HG02884 (cell line): ENCODE data around the gene DPP6.

Experiments used
- ATAC-seq: cut with Tn5 transposase; IDR thresholded peaks from one replicate; pipeline ENCODE4 v1.9.1; 2021; ENCODE audit warnings: mild to moderate bottlenecking, moderate library complexity; ENCODE audit not compliant: unreplicated experiment

Gene DPP6

GRCh38 chr7:154512121-154512833 is 460.1 kb downstream of the DPP6 start:
- no peak for ATAC-seq

DNA sequence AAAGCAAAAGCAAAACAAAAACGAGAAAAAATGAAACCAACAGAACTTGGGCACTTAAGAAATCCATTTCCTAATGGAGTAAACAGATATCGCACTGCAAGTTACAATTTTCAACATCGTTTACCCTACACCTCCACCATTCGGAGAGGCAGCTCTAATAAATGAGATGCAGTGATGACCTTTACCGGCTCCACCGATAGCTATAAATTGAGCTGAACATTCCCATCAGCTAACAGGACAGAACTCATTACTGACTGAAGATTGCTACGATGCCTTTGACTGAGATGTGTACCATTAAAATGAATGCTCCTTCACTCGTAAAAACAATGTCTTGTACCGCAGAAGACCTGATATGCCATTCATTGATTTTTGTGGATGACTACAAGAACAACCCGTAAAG is 465.6 kb downstream of the DPP6 start:
- ATAC-seq: no peak

DNA sequence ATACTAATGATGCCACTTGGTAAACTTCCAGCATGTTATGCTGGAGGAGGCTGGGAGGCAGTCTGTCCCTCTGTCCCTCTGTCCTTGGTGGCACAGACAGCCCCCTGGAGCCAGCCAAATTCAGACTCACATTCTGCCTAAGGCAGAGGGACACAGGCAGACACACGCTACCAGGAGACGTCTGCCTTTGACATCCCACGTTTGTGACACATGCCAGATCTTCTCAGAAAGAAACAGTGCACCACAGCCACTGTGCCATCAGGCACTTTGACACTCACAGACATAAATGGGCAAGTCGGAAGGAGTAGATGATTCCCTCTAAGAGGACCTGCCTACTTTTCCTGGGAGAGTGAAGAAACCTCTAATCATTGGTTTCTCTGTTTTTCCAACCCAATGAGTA is 467.0 kb downstream of the DPP6 start:
- no peak for ATAC-seq

DNA sequence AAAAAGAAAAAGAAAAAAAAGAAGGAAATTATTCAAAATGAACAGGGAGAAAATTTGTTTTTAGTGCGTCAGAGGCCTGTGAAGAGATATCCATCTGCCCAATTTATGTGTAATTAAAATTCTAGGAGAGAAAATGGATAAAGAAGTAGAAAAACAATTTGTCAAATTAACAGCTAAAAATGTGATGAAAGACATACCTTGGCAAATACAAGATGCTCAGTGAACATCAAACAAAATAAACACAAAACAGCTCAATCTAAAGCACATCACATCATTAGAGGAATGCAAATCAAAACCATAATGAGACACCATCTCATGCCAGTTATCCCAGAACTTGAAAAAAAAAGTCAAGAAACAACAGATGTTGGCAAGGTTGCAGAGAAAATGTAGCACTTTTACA is 477.9 kb downstream of the DPP6 start:
- no peak for ATAC-seq

- ATAC-seq: no peak
Measured at GRCh38 chr7:154532771-154533170, 480.6 kb downstream of the DPP6 start.

DNA sequence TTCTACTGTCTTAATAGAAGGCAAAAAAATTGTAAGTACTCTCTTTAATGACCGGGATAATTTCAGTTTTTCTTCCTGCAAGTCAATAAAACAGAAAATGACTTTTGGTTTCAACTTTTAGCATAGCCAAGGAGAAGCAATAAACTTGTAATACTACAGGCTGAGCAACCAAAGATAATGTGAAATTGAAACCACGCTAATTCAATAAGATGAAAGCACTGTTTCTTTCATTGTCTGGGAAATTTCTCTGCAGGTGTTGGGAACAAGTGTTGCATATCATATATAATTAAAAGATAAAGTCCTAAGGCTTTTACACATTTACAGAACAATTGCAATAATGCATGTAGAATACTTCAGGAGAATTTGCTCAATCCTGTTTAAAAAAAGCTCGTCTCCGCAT is 488.4 kb downstream of the DPP6 start:
- no peak for ATAC-seq

DNA sequence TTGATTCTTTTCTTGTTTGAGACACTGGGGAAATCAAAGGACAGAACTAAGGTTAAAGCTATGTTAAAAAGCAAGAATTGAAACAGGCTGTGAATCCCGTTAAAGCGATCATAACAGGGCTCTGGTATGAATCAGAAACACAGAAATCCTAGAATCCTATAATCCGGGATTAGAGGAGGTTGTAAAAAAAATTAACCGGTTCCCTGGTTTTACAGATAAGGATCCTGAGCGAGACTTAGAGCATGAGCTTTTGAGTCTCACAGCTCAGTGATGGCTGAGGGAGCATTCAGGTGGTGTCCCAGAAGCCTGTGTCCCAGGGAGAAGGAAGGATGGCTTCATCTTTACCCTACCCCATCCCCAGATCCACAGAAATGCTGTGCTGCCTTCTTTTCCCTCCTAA is 489.4 kb downstream of the DPP6 start:
- no peak for ATAC-seq

- ATAC-seq: no peak
Measured at GRCh38 chr7:154546946-154547587, 494.9 kb downstream of the DPP6 start.

DNA sequence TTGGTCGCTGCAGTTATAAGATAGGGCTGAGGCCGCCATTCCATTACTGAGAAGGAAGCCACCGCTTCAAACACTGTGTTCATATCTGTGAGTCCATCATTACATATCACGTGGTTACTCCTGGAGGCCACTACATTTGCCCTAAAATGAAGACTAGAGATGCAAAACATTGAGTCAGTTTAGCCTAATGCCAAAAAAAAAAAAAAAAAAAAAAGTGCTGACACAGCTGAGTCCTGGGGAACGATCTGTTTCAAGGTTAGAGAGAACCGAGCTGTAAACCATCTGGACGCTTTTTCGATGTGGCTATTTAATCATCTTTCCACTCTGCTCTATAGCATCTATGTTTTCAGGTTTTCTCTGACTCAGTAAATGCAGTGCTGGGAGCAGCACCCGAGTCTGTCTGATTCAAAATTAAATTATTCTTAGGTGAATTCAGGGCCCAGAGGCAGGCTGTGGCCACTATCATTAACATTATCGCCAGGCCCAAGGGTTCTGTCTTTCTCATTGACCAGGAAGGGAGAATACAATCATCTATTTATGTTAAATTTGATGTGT is 501.6 kb downstream of the DPP6 start:
- ATAC-seq: no peak

DNA sequence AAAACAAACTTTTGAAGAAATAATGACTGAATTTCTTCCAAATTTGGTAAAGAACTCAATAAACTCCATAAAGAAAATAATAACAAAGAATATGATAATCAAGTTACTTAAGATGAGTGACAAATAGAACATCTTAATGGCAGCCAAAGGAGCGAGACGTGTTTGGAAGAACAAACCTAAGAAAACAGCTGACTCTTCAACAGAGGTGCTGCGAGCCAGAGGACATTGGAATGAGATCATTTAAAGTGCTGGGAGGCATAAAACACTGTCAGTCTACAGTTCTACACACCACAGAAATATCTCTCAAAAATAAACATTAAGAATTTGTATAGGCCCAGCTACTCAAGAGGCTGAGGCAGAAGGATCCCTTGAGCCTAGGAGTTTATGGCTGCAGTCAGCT is 507.3 kb downstream of the DPP6 start:
- ATAC-seq: no peak

DNA sequence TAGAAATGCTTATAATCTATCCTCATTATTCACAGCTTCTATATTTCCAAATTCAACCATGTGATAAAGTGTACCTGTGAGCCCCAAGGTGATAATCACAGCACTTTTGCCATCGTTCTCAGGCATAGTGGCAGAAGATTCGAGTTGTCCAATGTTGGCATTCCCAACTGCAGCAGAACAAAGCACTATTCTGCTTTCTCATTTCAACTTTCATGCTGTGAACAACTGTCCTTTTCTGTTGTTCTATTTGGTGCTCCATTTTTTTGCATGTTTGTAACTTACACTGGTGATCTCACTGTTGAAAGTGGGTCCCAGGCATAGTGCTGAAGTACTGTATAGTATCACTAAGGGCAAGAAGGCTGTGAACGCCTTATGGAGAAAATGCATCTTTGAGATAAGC is 512.5 kb downstream of the DPP6 start:
- ATAC-seq: no peak

GRCh38 chr7:154566877-154567276 is 514.7 kb downstream of the DPP6 start:
- ATAC-seq: no peak

GRCh38 chr7:154568346-154568745 is 516.1 kb downstream of the DPP6 start:
- no peak for ATAC-seq

DNA sequence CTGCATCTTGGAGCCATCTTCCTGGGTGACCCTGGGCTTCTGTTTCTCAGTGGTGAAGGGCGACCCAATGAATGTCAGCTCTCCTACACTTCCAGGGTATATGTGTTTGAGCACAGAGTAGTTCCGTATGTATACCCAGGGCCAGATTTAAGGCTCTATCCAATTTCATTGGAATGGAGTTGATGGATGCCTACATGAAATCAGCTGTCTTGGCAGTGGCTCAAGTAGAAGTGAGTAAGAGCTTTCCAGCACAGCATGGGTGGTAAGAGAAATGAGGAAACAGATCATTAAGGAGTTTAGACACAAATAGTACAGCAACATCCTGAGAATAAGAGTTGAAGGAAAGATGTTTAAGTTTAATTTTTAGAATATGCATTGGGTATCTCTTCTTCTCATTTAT is 517.7 kb downstream of the DPP6 start:
- ATAC-seq: no peak

- ATAC-seq: no peak
Measured at GRCh38 chr7:154571772-154572171, 519.6 kb downstream of the DPP6 start.

DNA sequence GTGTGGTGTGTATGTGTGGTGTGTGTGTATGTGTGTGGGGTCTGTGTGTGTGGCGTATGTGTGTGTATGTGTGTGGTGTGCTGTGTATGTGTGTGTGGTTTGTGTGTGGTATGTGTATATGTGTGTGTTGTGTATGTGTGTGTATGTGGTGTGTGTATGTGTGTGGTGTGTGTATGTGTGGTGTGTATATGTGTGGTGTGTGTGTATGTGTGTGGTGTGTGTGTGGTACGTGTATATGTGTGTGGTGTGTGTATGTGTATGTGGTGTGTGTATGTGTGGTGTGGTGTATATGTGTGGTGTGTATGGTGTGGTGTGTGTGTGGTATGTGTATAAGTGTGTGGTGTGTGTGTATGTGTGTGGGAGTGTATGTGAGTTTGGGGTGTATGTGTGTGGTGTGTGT is 522.0 kb downstream of the DPP6 start:
- no peak for ATAC-seq

- no peak for ATAC-seq
Measured at GRCh38 chr7:154575497-154575896, 523.3 kb downstream of the DPP6 start.

DNA sequence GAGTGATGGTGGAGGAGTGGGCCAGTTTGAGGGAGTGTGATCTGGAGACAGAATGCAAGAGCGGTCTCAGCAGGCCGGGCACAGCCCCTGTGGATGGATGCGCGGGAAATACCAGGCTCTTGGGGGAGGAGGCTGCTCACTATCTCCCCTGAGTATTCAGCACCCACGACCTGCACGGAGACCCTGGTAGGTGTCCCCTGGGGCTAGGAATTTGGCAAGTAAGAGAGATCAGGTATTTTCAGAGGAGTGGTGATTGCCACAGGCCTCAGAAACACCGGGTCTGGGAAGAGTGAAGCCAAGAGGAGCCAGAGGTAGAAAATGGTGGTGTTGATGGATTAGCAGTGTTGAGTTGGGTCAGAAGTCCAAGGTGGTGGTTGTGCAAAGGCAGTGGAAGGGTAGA is 524.4 kb downstream of the DPP6 start:
- no peak for ATAC-seq

DNA sequence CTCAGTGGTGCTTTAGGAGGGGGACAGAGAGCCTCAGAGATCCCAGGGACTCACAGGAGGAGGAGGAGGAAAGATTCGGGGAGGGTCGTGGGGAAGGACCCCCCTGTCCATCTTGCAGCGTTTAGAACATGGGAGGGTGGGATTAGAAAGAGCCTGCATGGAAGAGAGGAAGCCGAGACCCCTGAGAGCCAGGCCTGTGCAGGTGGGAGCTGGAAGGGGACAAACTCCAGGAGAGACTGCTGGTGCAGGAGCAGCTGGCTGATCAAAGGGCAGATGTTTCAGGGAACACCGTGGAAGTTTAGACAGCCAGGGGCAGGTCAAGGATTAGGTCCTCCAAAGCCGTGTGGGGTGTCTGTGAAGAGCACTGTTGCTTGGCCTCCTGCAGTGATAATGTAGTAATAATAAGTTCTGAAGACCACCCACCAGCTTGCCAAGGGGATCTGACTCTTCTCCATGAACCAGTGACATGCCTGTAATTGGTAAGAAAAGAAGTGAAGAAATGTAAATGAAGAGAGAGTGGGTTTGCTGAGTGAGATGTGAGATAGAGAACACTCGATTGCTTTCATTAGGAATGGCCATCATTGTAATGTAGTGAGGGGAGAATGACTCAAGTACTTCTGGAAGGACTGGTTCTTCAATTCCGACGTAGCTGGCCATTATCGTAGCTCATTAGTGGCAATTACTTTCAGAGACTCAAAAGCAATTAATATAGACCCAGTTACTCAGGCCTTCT is 525.1 kb downstream of the DPP6 start:
- no peak for ATAC-seq

DNA sequence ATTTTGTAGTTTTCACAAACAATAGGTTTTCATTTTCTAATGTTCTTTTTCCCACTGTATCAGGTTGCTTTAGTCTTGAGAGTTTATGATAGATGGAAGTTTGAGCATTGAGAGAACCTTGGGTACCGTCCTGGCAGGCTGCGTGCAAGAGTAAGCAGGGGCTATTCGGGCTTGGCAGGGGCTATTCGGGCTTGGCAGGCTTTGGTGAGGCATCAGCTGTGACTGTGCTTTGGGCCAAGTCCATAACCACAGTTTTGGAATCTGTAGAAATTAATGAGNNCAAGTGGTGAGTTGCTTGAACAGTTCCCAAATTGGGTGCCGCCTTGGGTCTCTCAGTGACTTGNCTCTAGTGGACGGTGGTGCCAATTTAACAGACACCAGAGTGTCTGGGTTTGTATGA is 526.1 kb downstream of the DPP6 start:
- no peak for ATAC-seq

DNA sequence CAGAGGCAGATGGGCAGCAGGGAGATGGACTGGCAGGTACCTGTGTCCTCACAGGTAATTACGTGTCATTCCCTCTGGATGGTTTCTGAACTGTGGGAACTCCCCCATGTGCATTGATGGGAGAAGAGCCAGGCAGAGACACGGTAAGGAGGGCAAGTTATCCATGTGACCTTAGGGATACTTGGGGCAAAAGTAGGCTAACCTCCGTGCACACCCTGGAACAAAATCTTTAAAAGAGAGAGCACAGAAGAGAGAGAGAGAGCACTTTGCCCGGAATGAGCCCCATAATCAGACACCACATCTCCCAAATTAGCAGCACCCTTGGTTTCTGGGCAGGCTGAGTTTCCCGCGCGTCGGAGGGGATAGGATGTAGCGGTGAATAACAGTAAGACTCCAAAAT is 527.5 kb downstream of the DPP6 start:
- ATAC-seq: no peak
